IMR-90 (cell line): Measurements from ENCODE around the gene MTA3. TPM values are rescaled to one million over a fixed set of nuclear protein-coding genes. Genes with fewer than 3 reads are reported as not detected.

Experiments used
- ATAC-seq: fragments of 200-7000 bp; cut with Tn5 transposase; 2 replicates; pipeline ENCODE4 v1.9.1; 2020; ENCODE audit warnings: low read depth, mild to moderate bottlenecking, moderate library complexity
- BruUV-seq: library from RNA; stranded (reverse); fragments of 400-500 nt; replicated peaks from 2 replicates; lab custom pipeline; 2021; lab: Mats Ljungman, UMichigan
- CTCF ChIA-PET: fragments of 300-600 bp; formaldehyde crosslinking; extraction: SDS; loops from one replicate; lab custom pipeline; 2021; ENCODE audit warnings: antibody characterized with exemption; lab: Yijun Ruan, JAX
- POLR2A ChIA-PET: fragments of 300-600 bp; sonication (Branson Sonifier 250); formaldehyde crosslinking; loops from one replicate; lab custom pipeline; 2022; ENCODE audit warnings: antibody characterized with exemption; ENCODE audit not compliant: unreplicated experiment; lab: Charles Lee
- DNase-seq: peaks from one replicate; pipeline ENCODE4 v3.0.0; 2013
- H2AFZ ChIP-seq: replicated peaks from 2 replicates; pipeline ENCODE3; 2013; ENCODE audit warnings: low read length, mild to moderate bottlenecking; ENCODE audit not compliant: poor library complexity
- H2AK5ac ChIP-seq: 2 replicates; pipeline ENCODE4 v1.6.1; 2013; ENCODE audit warnings: low read depth, low read length, inconsistent platforms
- H2AK9ac ChIP-seq: replicated peaks from 2 replicates; pipeline ENCODE3; 2013; ENCODE audit warnings: mild to moderate bottlenecking, low read depth, low read length, moderate library complexity; ENCODE audit not compliant: poor library complexity
- H2BK120ac ChIP-seq: 2 replicates; pipeline ENCODE4 v1.6.1; 2013; ENCODE audit warnings: low read depth, low read length, inconsistent platforms
- H2BK15ac ChIP-seq: 3 replicates; pipeline ENCODE4 v1.6.1; 2013; ENCODE audit warnings: low read depth, low read length, inconsistent platforms
- H2BK20ac ChIP-seq: 2 replicates; pipeline ENCODE4 v1.6.1; 2013; ENCODE audit warnings: low read depth, mild to moderate bottlenecking, inconsistent platforms, low read length, moderate library complexity
- H2BK5ac ChIP-seq: 2 replicates; pipeline ENCODE4 v1.6.1; 2013; ENCODE audit warnings: mild to moderate bottlenecking, low read depth, low read length, inconsistent platforms; ENCODE audit not compliant: poor library complexity, severe bottlenecking
- H3K14ac ChIP-seq: replicated peaks from 2 replicates; pipeline ENCODE4 v1.6.1; 2013; ENCODE audit warnings: low read depth, low read length, inconsistent platforms
- H3K18ac ChIP-seq: 2 replicates; pipeline ENCODE4 v1.6.1; 2013; ENCODE audit warnings: low read depth, low read length, control low read depth
- H3K23ac ChIP-seq: 2 replicates; pipeline ENCODE4 v1.6.1; 2013; ENCODE audit warnings: low read depth, low read length, inconsistent platforms
- H3K27ac ChIP-seq: 2 replicates; pipeline ENCODE4 v1.5.1; 2013; ENCODE audit warnings: mild to moderate bottlenecking, control low read depth, low read length; ENCODE audit not compliant: insufficient read depth
- H3K27me3 ChIP-seq: 2 replicates; pipeline ENCODE4 v1.6.1; 2013; ENCODE audit warnings: low read length; ENCODE audit not compliant: control insufficient read depth, insufficient read depth
- H3K36me3 ChIP-seq: 2 replicates; pipeline ENCODE4 v1.6.1; 2013; ENCODE audit warnings: low read length, mixed read lengths; ENCODE audit not compliant: control insufficient read depth, insufficient read depth
- H3K4ac ChIP-seq: 2 replicates; pipeline ENCODE4 v1.6.1; 2013; ENCODE audit warnings: low read depth, low read length, inconsistent platforms
- H3K4me1 ChIP-seq: 2 replicates; pipeline ENCODE4 v1.6.1; 2013; ENCODE audit warnings: low read length, mixed read lengths; ENCODE audit not compliant: control insufficient read depth, insufficient read depth
- H3K4me2 ChIP-seq: 2 replicates; pipeline ENCODE4 v1.6.1; 2013; ENCODE audit warnings: low read depth, mild to moderate bottlenecking, control low read depth, low read length, moderate library complexity
- H3K4me3 ChIP-seq: 2 replicates; pipeline ENCODE4 v1.5.1; 2013; ENCODE audit warnings: low read depth, mild to moderate bottlenecking, control low read depth, low read length, moderate library complexity; ENCODE audit not compliant: insufficient read depth
- H3K56ac ChIP-seq: 2 replicates; pipeline ENCODE4 v1.6.1; 2013; ENCODE audit warnings: low read length, inconsistent platforms; ENCODE audit not compliant: insufficient read depth; ENCODE audit errors: extremely low read depth
- H3K79me1 ChIP-seq, 2 experiments: 2 replicates each; pipeline ENCODE4 v1.6.1; 2013; ENCODE audit warnings: low read length in 2 of 2, inconsistent platforms in 1 of 2, low read depth in 1 of 2
- H3K9ac ChIP-seq: 2 replicates; pipeline ENCODE4 v1.6.1; 2013; ENCODE audit warnings: low read depth, low read length, control low read depth
- H3K9me1 ChIP-seq: 2 replicates; pipeline ENCODE4 v1.6.1; 2013; ENCODE audit warnings: low read length, inconsistent platforms; ENCODE audit not compliant: insufficient read depth
- H3K9me3 ChIP-seq: 2 replicates; pipeline ENCODE4 v1.6.1; 2013; ENCODE audit warnings: low read length; ENCODE audit not compliant: control insufficient read depth, insufficient read depth
- H4K20me1 ChIP-seq: 2 replicates; pipeline ENCODE4 v1.6.1; 2013; ENCODE audit warnings: low read length, inconsistent platforms; ENCODE audit not compliant: insufficient read depth
- H4K5ac ChIP-seq: 2 replicates; pipeline ENCODE4 v1.6.1; 2013; ENCODE audit warnings: mild to moderate bottlenecking, low read depth, low read length, control low read depth
- H4K8ac ChIP-seq, 2 experiments: 2 replicates each; pipeline ENCODE4 v1.6.1; 2013; ENCODE audit warnings: low read depth in 2 of 2, low read length in 2 of 2, control low read depth in 1 of 2, inconsistent platforms in 1 of 2
- H4K91ac ChIP-seq: 2 replicates; pipeline ENCODE4 v1.6.1; 2013; ENCODE audit warnings: low read depth, low read length, inconsistent platforms; ENCODE audit not compliant: insufficient read depth
- CEBPB ChIP-seq: IDR thresholded peaks from 2 replicates; pipeline ENCODE4 v1.6.1; 2012; ENCODE audit warnings: low read depth, low read length, improper control_type of control experiment
- RAD21 ChIP-seq: IDR thresholded peaks from 2 replicates; pipeline ENCODE4 v1.6.1; 2012; ENCODE audit warnings: low read length, improper control_type of control experiment
- WGBS, 2 experiments: methylation state at CpG; one replicate each; pipeline versions ENCODE4 v1.1.5 to v1.1.7; 2013; ENCODE audit warnings: missing lambda C conversion rate in 2 of 2; ENCODE audit not compliant: insufficient read length in 1 of 2; ENCODE audit errors: extremely low coverage in 2 of 2; 5-methylcytosine and 5-hydroxymethylcytosine counted together
- dilution Hi-C: fragments of 300-500 bp; cut with HindIII; formaldehyde crosslinking; loops from one replicate; pipeline ENCODE4 v1.14.3; 2018; ENCODE audit warnings: low sequenced_read_pairs; ENCODE audit not compliant: unreplicated experiment
- in situ Hi-C: fragments of 300-500 bp; cut with MboI; formaldehyde crosslinking; loops from 3 replicates; pipeline ENCODE4 v1.14.3; 2019; ENCODE audit warnings: low sequenced_read_pairs, inconsistent platforms, mixed read lengths
- intact Hi-C: fragments of 100-400 bp; cut with micrococcal nuclease; formaldehyde crosslinking; loops from 2 replicates; pipeline ENCODE4 v1.10.0; 2022
- polyA plus RNA-seq, 3 experiments: library from polyadenylated mRNA; depleted of rRNA; stranded (reverse); fragments of >200 nt; gene quantifications; 2 replicates each; pipeline ENCODE4 v1.2.3, GENCODE V29; 2012; ENCODE audit warnings: low replicate concordance in 1 of 3
- total RNA-seq: library from RNA; depleted of rRNA; stranded (reverse); fragments of >200 nt; gene quantifications from 2 replicates; pipeline ENCODE4 v1.2.3, GENCODE V29; 2012
- TF ChIP-seq, protein P1 (sequence below): fragments of 150-350 bp; IDR thresholded peaks from 2 replicates; pipeline ENCODE4 v1.6.1; 2017; ENCODE audit warnings: mild to moderate bottlenecking, antibody characterized with exemption, low read length, low read depth
- TF ChIP-seq, protein P2 (sequence below): conservative IDR thresholded peaks from 2 replicates; pipeline ENCODE4 v1.5.1; 2012; ENCODE audit warnings: mild to moderate bottlenecking, low read depth, low read length, improper control_type of control experiment

The MTA3 gene
- total and polyA plus RNA-seq, 2 of the 4 experiments (the other 2 are of a cell fraction) = 31.9 to 34.3 TPM

DNA sequence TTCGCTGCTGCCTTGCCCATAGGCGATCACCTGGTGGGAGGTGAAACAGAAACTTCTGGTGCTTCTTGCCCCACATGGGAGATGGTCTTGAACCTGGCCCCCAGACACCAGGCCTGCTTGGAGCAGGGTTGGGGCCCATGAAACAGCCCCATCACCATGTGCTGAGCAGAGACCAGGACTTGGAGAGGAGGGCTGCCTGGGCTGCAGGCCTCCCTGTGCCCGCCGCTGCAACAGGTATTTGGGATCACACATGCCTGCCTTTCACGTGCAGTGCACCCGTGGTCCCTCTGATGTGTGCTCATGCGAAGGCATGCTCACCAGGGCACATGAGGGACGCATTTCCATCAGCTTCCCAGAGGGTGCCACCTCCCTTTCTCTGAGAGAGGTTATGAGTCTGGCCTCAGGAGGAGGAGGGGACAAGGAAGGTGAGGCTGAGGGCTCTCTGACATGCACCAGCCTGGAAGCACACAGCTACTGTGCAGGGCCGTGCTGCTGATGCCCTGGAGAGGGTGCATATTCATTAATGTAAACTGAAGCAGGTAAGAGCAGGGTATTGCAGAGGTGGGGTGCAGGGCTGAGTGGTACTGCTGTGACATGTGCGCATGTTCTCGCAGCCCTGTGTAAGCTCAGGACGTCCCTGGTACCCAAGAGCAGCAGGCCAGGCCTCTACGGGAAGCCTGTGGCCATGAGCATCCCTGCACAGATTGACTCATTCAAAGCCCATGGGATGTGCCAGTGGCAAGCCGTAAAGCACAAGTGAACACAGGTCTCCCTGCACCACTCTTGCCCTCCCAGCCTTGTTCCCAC is 199.7 kb downstream of the MTA3 start (continued):
- no peak for TF ChIP-seq CEBPB
- TF ChIP-seq, protein P1, sequence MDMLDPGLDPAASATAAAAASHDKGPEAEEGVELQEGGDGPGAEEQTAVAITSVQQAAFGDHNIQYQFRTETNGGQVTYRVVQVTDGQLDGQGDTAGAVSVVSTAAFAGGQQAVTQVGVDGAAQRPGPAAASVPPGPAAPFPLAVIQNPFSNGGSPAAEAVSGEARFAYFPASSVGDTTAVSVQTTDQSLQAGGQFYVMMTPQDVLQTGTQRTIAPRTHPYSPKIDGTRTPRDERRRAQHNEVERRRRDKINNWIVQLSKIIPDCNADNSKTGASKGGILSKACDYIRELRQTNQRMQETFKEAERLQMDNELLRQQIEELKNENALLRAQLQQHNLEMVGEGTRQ = no peak

DNA sequence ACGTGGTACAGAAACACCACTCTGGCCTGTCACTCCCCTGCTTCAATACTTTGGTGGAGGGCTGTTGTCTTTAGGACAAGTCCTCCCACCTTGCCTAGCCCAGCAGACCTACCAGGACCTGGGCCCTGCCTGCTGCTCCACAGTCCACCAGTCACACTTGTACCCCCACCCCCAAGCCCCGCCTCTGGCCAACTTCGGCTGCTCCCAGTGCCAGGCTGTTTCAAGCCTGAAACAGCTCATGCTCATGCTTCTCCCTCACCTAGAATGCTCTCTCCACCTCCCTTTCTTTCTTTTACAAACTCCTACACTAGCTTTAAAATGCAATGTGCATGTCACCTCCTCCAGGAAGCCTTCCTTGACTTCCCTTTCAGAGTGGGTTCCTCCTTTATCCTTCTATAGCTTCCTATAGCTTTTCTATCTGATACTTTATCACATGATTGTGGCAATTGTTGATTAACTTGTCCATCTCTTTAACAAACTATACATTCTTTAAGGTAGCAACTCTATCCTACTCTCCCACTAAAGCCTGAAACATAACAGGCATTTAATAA is 200.3 kb downstream of the MTA3 start:
- Histone ChIP-seq H3K9ac (no peak overlapping the region), H2AK9ac (no peak overlapping the region), H3K18ac (no peak overlapping the region), H3K4ac (no peak overlapping the region), H2AK5ac (no peak overlapping the region), H3K9me3 (no peaks in the 10 kb centered on the region), H3K27me3 (no peaks in the 10 kb centered on the region), H3K36me3 (no peaks in the 10 kb centered on the region), H2AFZ (no peak overlapping the region), H3K56ac (no peak overlapping the region), H4K20me1 (no peaks in the 10 kb centered on the region), H2BK20ac (no peak overlapping the region), H3K79me1 (no peaks in the 10 kb centered on the region), H3K4me3 (no peak overlapping the region), H4K91ac (no peak overlapping the region), H3K14ac (no peak overlapping the region), H2BK5ac (no peak overlapping the region), H3K23ac (no peak overlapping the region), H2BK120ac (no peak overlapping the region), H2BK15ac (no peak overlapping the region), H3K27ac (no peak overlapping the region), H3K9me1 (no peaks in the 10 kb centered on the region), H3K4me2 (no peak overlapping the region), H4K8ac (no peak overlapping the region), H3K4me1 (no peaks in the 10 kb centered on the region), H4K5ac (no peak overlapping the region)
- TF ChIP-seq, protein P2, sequence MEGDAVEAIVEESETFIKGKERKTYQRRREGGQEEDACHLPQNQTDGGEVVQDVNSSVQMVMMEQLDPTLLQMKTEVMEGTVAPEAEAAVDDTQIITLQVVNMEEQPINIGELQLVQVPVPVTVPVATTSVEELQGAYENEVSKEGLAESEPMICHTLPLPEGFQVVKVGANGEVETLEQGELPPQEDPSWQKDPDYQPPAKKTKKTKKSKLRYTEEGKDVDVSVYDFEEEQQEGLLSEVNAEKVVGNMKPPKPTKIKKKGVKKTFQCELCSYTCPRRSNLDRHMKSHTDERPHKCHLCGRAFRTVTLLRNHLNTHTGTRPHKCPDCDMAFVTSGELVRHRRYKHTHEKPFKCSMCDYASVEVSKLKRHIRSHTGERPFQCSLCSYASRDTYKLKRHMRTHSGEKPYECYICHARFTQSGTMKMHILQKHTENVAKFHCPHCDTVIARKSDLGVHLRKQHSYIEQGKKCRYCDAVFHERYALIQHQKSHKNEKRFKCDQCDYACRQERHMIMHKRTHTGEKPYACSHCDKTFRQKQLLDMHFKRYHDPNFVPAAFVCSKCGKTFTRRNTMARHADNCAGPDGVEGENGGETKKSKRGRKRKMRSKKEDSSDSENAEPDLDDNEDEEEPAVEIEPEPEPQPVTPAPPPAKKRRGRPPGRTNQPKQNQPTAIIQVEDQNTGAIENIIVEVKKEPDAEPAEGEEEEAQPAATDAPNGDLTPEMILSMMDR = no peak
- TF ChIP-seq RAD21 = no peak
- DNase-seq (no peak), ATAC-seq (no peak)
- ChIA-PET POLR2A (no interaction called here), CTCF (interaction anchor here (0.7 kb wide), 1 partner anchor 17 kb away, joined by 3 read pairs; no protein-coding TSS in a partner anchor)
- intact Hi-C loops = no loop called here
- dilution Hi-C loops = no loop called here
- BruUV-seq = no TSS peak
- WGBS, 2 experiments = 100% methylated on average over 2 of the region's 3 CpGs; no CpG with 5 or more reads in 1 of the 2 experiments
- in situ Hi-C loops = no loop called here
